Smooth muscle cell (in vitro differentiated cells): ENCODE measurements around the gene MPIG6B. TPM values are rescaled to one million over a fixed set of nuclear protein-coding genes. Genes with fewer than 3 reads are reported as not detected.

Experiments used
- DNase-seq: peaks from one replicate; lab custom pipeline; 2025; ENCODE audit not compliant: unreplicated experiment; lab: John Stamatoyannopoulos, UW
- H2AFZ ChIP-seq: fragments of 200-600 bp; sonication (generic); 2 replicates; pipeline ENCODE4 v1.6.0; 2016; ENCODE audit warnings: antibody characterized with exemption, low read depth, mild to moderate bottlenecking
- H3F3A ChIP-seq: fragments of 200-600 bp; sonication (generic); 2 replicates; pipeline ENCODE4 v1.6.0; 2017; ENCODE audit warnings: antibody characterized with exemption, low read depth
- H3K27ac ChIP-seq: fragments of 200-600 bp; sonication (generic); 2 replicates; pipeline ENCODE4 v1.5.1; 2016; ENCODE audit warnings: low read depth, mild to moderate bottlenecking
- H3K27me3 ChIP-seq: fragments of 200-600 bp; sonication (generic); 2 replicates; pipeline ENCODE4 v1.6.1; 2016; ENCODE audit warnings: low read depth, mild to moderate bottlenecking
- H3K36me3 ChIP-seq: fragments of 200-600 bp; sonication (generic); 2 replicates; pipeline ENCODE4 v1.5.1; 2016; ENCODE audit warnings: low read depth
- H3K4me1 ChIP-seq: fragments of 200-600 bp; sonication (generic); 2 replicates; pipeline ENCODE4 v1.5.1; 2016; ENCODE audit warnings: low read depth
- H3K4me2 ChIP-seq: fragments of 200-600 bp; sonication (generic); 2 replicates; pipeline ENCODE4 v1.6.0; 2016; ENCODE audit warnings: mild to moderate bottlenecking
- H3K4me3 ChIP-seq: fragments of 200-600 bp; sonication (generic); 2 replicates; pipeline ENCODE4 v1.5.1; 2016; ENCODE audit warnings: mild to moderate bottlenecking
- H3K79me2 ChIP-seq: fragments of 200-600 bp; sonication (generic); 2 replicates; pipeline ENCODE4 v1.6.0; 2016; ENCODE audit warnings: low read depth, mild to moderate bottlenecking
- H3K9ac ChIP-seq: fragments of 200-600 bp; sonication (generic); 2 replicates; pipeline ENCODE4 v1.6.0; 2016; ENCODE audit warnings: low read depth
- H3K9me3 ChIP-seq: fragments of 200-600 bp; sonication (generic); replicated peaks from 2 replicates; pipeline ENCODE4 v1.5.1; 2016; ENCODE audit warnings: low read depth
- H4K20me1 ChIP-seq: fragments of 200-600 bp; sonication (generic); 2 replicates; pipeline ENCODE4 v1.6.0; 2016; ENCODE audit warnings: low read depth
- CTCF ChIP-seq: fragments of 200-600 bp; sonication (generic); IDR thresholded peaks from 2 replicates; pipeline ENCODE4 v1.5.1; 2017; ENCODE audit warnings: borderline replicate concordance, mild to moderate bottlenecking, antibody characterized with exemption; ENCODE audit not compliant: insufficient read depth, poor library complexity, severe bottlenecking
- WGBS: methylation state at CpG from one replicate; pipeline ENCODE4 v1.1.7; 2016; ENCODE audit warnings: low lambda C conversion rate; 5-methylcytosine and 5-hydroxymethylcytosine counted together
- polyA plus RNA-seq: library from polyadenylated mRNA; unstranded; fragments of >200 nt; fragmentation: Nextera tagmentation; extraction: Ambion mirVana; gene quantifications from 2 replicates; pipeline ENCODE4 v1.2.1, GENCODE V29; 2016
- total RNA-seq: library from RNA; depleted of rRNA; stranded (reverse); fragments of >200 nt; gene quantifications from 2 replicates; pipeline ENCODE4 v1.2.3, GENCODE V29; 2014

Gene MPIG6B
- total and polyA plus RNA-seq, 2 experiments from 2014 or later = not detected

- Histone ChIP-seq H3K79me2 (no peaks in the 10 kb centered on the region), H3K4me1 (peaks cover 21% of the 10 kb centered on the region), H3K9ac (no peak overlapping the region), H3K36me3 (no peaks in the 10 kb centered on the region), H3K27me3 (no peaks in the 10 kb centered on the region), H3K4me3 (no peak overlapping the region), H3K9me3 (no peaks in the 10 kb centered on the region), H2AFZ (peak overlapping the region; percentile 91), H4K20me1 (no peaks in the 10 kb centered on the region), H3K4me2 (peak overlapping the region; percentile 34), H3K27ac (no peak overlapping the region), H3F3A (no peaks in the 10 kb centered on the region)
- 14% methylated on average over 5 of the region's 5 CpGs for WGBS
- TF ChIP-seq CTCF = no peak
- DNase-seq = no peak
Measured at GRCh38 chr6:31713991-31714684, 9.0 kb upstream of the MPIG6B start.

DNA sequence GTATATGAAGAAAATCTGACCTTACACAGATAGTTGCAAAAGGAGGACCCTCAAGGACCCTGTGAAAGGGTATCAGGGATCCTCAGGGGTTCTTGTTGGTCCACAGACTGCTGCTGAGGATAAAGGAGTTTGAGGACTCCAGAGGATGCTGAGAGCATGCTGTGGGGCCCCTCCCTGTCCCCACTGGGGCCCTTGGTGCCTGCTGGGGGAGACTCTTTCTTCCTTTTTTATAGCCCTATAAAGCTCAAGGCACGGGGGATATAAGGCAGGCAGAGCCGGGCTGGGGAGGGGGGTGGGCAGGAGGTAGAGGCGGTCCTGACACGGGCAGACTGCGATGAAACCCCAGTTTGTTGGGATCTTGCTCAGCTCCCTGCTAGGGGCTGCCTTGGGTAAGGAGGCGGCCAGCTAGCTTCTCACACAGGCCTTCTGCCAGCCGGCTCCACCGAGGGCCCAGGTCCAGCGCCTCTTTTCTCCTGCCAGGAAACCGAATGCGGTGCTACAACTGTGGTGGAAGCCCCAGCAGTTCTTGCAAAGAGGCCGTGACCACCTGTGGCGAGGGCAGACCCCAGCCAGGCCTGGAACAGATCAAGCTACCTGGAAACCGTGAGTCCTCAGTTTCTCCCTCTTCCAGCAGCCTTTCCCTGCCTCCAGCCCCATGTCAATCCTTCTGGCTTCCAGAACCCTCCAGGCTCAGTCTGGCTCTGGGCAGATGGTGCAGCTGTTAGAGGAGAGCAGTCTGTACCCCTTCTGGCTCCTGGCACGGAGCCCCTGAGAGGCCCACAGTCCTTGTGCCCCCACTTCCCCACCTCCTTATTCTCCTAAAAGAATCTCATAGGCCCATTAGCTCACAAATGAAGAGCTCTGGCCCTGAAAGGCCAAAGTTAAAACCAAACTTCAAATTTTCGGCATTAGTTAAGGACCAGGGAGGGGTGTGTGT lies 7.9 kb upstream of the MPIG6B start, which contains the start of gene LY6G6D:
Gene LY6G6D (plus strand): TSS at position 327 of the 937 bp plus-strand sequence. CDS start 8 bp downstream, at position 335.
- Histone ChIP-seq H2AFZ (peak within 1 kb of the TSS; percentile 91), H3K9ac (no peak within 1 kb of the TSS), H3K27me3 (no peaks in the 10 kb centered on the region), H3K36me3 (no peaks in the 10 kb centered on the region), H3K4me2 (peak within 1 kb of the TSS; percentile 34), H3F3A (no peaks in the 10 kb centered on the region), H3K79me2 (no peaks in the 10 kb centered on the region), H3K4me1 (peaks cover 21% of the 10 kb centered on the region), H4K20me1 (no peaks in the 10 kb centered on the region), H3K9me3 (no peaks in the 10 kb centered on the region), H3K27ac (no peak within 1 kb of the TSS), H3K4me3 (no peak within 1 kb of the TSS)
- WGBS = 66% methylated on average over 15 of the region's 16 CpGs
- no peak for TF ChIP-seq CTCF
- DNase-seq = no peak

GRCh38 chr6:31717499-31718222 lies 5.5 kb upstream of the MPIG6B start:
- no peaks in the 10 kb centered on the region for H3F3A ChIP-seq
- TF ChIP-seq CTCF = no peak
- no peak overlapping the region for H3K9ac ChIP-seq
- peak overlapping the region; percentile 37 for H3K27ac ChIP-seq
- H3K4me1 ChIP-seq = peaks cover 21% of the 10 kb centered on the region
- no peaks in the 10 kb centered on the region for H3K9me3 ChIP-seq
- no peaks in the 10 kb centered on the region for H3K27me3 ChIP-seq
- no peaks in the 10 kb centered on the region for H3K36me3 ChIP-seq
- no peaks in the 10 kb centered on the region for H3K79me2 ChIP-seq
- DNase-seq = no peak
- no peaks in the 10 kb centered on the region for H4K20me1 ChIP-seq
- H3K4me3 ChIP-seq = no peak overlapping the region
- H3K4me2 ChIP-seq = no peak overlapping the region
- WGBS = 57% methylated on average over 10 of the region's 10 CpGs
- H2AFZ ChIP-seq = no peak overlapping the region
